Gastrocnemius medialis (tissue), 4 donors: ENCODE results near the gene AWAT2.

ENCODE experiments used
- CTCF ChIP-seq, 5 experiments: fragments of 450-650 bp in 3 of 5; fragments of 200-600 bp in 2 of 5; sonication (generic) in 2 of 5; IDR thresholded peaks in 4 of 5; conservative IDR thresholded peaks in 1 of 5; 1 replicate in 4 of 5; 2 replicates in 1 of 5; pipeline ENCODE4 v1.5.1; 2016 to 2019; ENCODE audit warnings: antibody characterized with exemption in 5 of 5, mild to moderate bottlenecking in 3 of 5, moderate library complexity in 3 of 5
- POLR2A ChIP-seq, 2 donors: fragments of 450-650 bp; IDR thresholded peaks; one replicate each; pipeline ENCODE4 v1.6.1; 2017; ENCODE audit warnings: antibody characterized with exemption in 2 of 2, mild to moderate bottlenecking in 2 of 2, moderate library complexity in 2 of 2

- TF ChIP-seq POLR2A (IDR thresholded peaks at IDR 0.05) (no peak), CTCF (IDR thresholded peaks at IDR 0.05 in 4 of 5, conservative IDR thresholded peaks at IDR 0.05 in 1 of 5) (no peak)
Observed at GRCh38 chrX:70087857-70088630, 38.3 kb upstream of the AWAT2 start.
